ENCODE results near the gene ATOX1. TPM values are rescaled to one million over a fixed set of nuclear protein-coding genes. Genes with fewer than 3 reads are reported as not detected.
"Not testable (repeated sequence)": the region's sequence is repeated elsewhere in the genome, so short reads cannot be mapped to it uniquely, and the experiment has no call there.

The ATOX1 gene
- total and polyA plus RNA-seq, 7 donors: 28.7 to 99.1 (median 46.9) TPM

GRCh38 chr5:151699071-151699901 is 59.1 kb downstream of the ATOX1 start:
- 44 to 59% (median 53%) methylated on average over 13 of the region's 13 CpGs for WGBS, 3 donors
- ATAC-seq: peak in 3 of 4 donors; percentile 40 to 70 (median 51)
- no peak for TF ChIP-seq CTCF (IDR thresholded peaks at IDR 0.05)
- H3K27ac ChIP-seq: peak overlapping the region; percentile 75
- no peaks in the 10 kb centered on the region for H3K27me3 ChIP-seq (ENCODE audit: insufficient read depth in 3 of 3, low read length in 2 of 3)
- H3K36me3 ChIP-seq (ENCODE audit: insufficient read depth in 1 of 2, low read depth in 1 of 2): no peaks in the 10 kb centered on the region
- no peak overlapping the region for H3K4me3 ChIP-seq
- peaks cover 51% of the 10 kb centered on the region for H3K4me1 ChIP-seq
- intact Hi-C loops (cut with DNase I): no loop called here
- peak; percentile 81 to 84 for DNase-seq
- H3K9me3 ChIP-seq: no peaks in the 10 kb centered on the region

- H3K36me3 ChIP-seq (ENCODE audit: insufficient read depth in 1 of 2, low read depth in 1 of 2); H3K9me3 ChIP-seq; ATAC-seq; H3K27me3 ChIP-seq (ENCODE audit: insufficient read depth in 3 of 3, low read length in 2 of 3); H3K27ac ChIP-seq; H3K4me3 ChIP-seq; intact Hi-C loops (cut with DNase I); DNase-seq: not testable (repeated sequence)
- H3K4me1 ChIP-seq: peaks cover 50% of the 10 kb centered on the region
- 91 to 99% (median 96%) methylated on average over 4 of the region's 4 CpGs for WGBS, 3 donors
Observed at GRCh38 chr5:151698081-151698480, 60.4 kb downstream of the ATOX1 start.

- DNase-seq (no peak), ATAC-seq (peak in 1 of 4 donors; percentile 12)
- Histone ChIP-seq H3K27ac (peak overlapping the region; percentile 64), H3K27me3 (ENCODE audit: insufficient read depth in 3 of 3, low read length in 2 of 3) (no peaks in the 10 kb centered on the region), H3K9me3 (no peaks in the 10 kb centered on the region), H3K4me1 (peaks cover 48% of the 10 kb centered on the region), H3K36me3 (ENCODE audit: insufficient read depth in 1 of 2, low read depth in 1 of 2) (no peaks in the 10 kb centered on the region), H3K4me3 (peak overlapping the region; percentile 35)
- intact Hi-C loops (cut with DNase I): no loop called here
- WGBS, 3 donors: 26 to 62% (median 27%) methylated on average over 8 of the region's 8 CpGs
- no peak for TF ChIP-seq CTCF (IDR thresholded peaks at IDR 0.05)
Observed at GRCh38 chr5:151697452-151697851, 61.0 kb downstream of the ATOX1 start.

- ATAC-seq: peak; percentile 55 to 71 (median 65)
- H3K4me3 ChIP-seq: peak overlapping the region; percentile 35
- TF ChIP-seq CTCF (IDR thresholded peaks at IDR 0.05): no peak
Observed at GRCh38 chr5:151696470-151697061, 61.9 kb downstream of the ATOX1 start.

GRCh38 chr5:151695464-151695863 is 63.0 kb downstream of the ATOX1 start:
- DNase-seq: no peak
- 94 to 100% (median 95%) methylated on average over 1 of the region's 1 CpG for WGBS, 3 donors
- Histone ChIP-seq H3K4me3 (no peak overlapping the region), H3K4me1 (peaks cover 42% of the 10 kb centered on the region), H3K36me3 (ENCODE audit: insufficient read depth in 1 of 2, low read depth in 1 of 2) (no peaks in the 10 kb centered on the region), H3K9me3 (no peaks in the 10 kb centered on the region), H3K27ac (no peak overlapping the region), H3K27me3 (ENCODE audit: insufficient read depth in 3 of 3, low read length in 2 of 3) (no peaks in the 10 kb centered on the region)
- intact Hi-C loops (cut with DNase I): no loop called here
- TF ChIP-seq CTCF (IDR thresholded peaks at IDR 0.05): no peak
- no peak for ATAC-seq

More at GRCh38 chr5:151696470-151697061, 61.9 kb downstream of the ATOX1 start:
- peak; percentile 75 to 81 for DNase-seq
- Histone ChIP-seq H3K4me1 (peaks cover 42% of the 10 kb centered on the region), H3K36me3 (ENCODE audit: insufficient read depth in 1 of 2, low read depth in 1 of 2) (no peaks in the 10 kb centered on the region), H3K27me3 (ENCODE audit: insufficient read depth in 3 of 3, low read length in 2 of 3) (no peaks in the 10 kb centered on the region), H3K27ac (peak overlapping the region; percentile 64), H3K9me3 (no peaks in the 10 kb centered on the region)
- 21 to 54% (median 25%) methylated on average over 20 of the region's 20 CpGs for WGBS, 3 donors
- intact Hi-C loops (cut with DNase I): no loop called here

Data from psoas muscle (tissue), 8 donors.